Measurements from ENCODE around the gene NKX1-2. TPM values are rescaled to one million over a fixed set of nuclear protein-coding genes. Genes with fewer than 3 reads are reported as not detected.

Gene NKX1-2
- total RNA-seq, 4 donors from 2014 or later, result not detected

- no peak for TF ChIP-seq CTCF (IDR thresholded peaks at IDR 0.05; ENCODE audit: low read depth)
These were observed 44.4 kb upstream of the NKX1-2 start for GRCh38 chr10:124494046-124494807.

- no peak for TF ChIP-seq CTCF (IDR thresholded peaks at IDR 0.05; ENCODE audit: low read depth)
These were observed 43.5 kb upstream of the NKX1-2 start for GRCh38 chr10:124493214-124493882.

DNA sequence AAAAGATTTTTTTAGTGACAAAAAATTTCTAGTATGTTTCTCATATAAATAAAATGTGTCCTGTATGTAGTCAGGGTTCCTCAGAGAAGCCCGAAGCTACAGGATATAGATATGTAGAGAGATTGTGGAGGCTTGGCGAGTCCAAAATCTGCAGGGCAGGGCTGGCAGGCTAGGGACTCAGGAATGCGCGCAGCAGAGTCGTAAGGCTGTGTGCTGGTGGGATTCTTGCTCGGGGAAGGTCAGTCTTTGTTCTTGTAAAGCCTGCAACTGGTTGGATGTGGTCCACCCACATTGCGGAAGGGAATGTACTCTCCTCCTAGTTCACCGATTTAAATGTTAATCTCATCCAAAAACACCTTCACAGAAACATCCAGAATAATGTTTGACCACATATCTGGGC, 42.4 kb upstream of the NKX1-2 start:
- TF ChIP-seq CTCF (IDR thresholded peaks at IDR 0.05; ENCODE audit: low read depth), result no peak

DNA sequence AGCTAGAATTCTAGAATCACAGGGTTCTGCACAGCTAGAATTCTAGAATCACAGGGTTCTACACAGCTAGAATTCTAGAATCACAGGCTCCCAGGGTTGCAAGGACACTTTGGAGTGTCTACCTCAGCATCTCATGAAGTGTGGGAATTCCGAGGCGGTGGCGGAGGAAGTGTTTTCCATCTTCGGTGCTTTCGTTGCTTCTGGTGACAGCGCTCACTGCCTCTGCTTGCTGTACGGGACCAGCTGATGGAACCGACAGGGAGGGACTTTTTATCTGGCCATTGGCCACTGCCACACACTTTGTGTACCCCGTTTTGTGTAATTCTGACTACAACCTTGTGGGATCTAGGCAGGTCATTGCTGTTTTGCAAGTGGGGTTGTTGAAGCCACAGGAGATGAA, 41.3 kb upstream of the NKX1-2 start:
- no peak for TF ChIP-seq CTCF (IDR thresholded peaks at IDR 0.05; ENCODE audit: low read depth)

GRCh38 chr10:124486635-124487034, 36.8 kb upstream of the NKX1-2 start:
- no peak for TF ChIP-seq CTCF (IDR thresholded peaks at IDR 0.05; ENCODE audit: low read depth)

- TF ChIP-seq CTCF (IDR thresholded peaks at IDR 0.05; ENCODE audit: low read depth), result no peak
These were observed 34.8 kb upstream of the NKX1-2 start for GRCh38 chr10:124484661-124485060.

GRCh38 chr10:124484031-124484430, 34.2 kb upstream of the NKX1-2 start:
- TF ChIP-seq CTCF (IDR thresholded peaks at IDR 0.05; ENCODE audit: low read depth), result no peak

Measured in subcutaneous adipose tissue (tissue), 4 donors.